ENCODE measurements around the gene TNFAIP1. TPM values are rescaled to one million over a fixed set of nuclear protein-coding genes. Genes with fewer than 3 reads are reported as not detected.

The TNFAIP1 gene
- polyA plus RNA-seq, 2 of the 4 experiments (the other 2 are of a cell fraction), result 38.8 to 68.3 TPM

DNA sequence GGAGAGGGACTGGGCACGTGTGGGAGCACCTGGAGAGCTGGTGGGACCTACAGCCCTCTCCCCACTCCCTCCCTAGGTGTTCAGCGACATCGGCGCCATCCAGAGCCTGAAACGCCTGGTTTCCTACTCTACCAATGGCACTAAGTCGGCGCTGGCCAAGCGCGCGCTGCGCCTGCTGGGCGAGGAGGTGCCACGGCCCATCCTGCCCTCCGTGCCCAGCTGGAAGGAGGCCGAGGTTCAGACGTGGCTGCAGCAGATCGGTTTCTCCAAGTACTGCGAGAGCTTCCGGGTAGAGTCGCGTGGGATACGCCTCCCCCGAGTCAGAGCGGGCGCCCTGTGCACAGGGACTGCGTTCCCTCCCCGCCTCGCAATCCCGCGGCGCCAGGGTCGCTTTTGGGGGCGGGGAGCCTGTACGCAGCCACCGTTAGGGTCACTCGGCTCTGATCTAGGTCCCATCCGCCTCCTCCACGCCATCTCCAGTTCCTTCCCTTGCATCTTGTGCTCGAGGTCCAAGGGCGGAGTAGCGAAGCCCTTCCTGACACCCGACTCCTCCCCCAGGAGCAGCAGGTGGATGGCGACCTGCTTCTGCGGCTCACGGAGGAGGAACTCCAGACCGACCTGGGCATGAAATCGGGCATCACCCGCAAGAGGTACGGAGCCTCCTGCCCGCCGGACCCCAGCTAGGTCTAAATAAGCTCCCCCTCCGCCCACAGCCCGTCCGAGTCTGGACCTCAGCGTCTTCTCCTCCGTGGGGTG, 48.9 kb downstream of the TNFAIP1 start:
- H3K27ac ChIP-seq, result no peak overlapping the region
- 79% methylated on average over 56 of the region's 56 CpGs for whole genome bisulfite sequencing (ENCODE audit: missing lambda C conversion rate)
- H3K4me3 ChIP-seq, result no peak overlapping the region
- H3K4me1 ChIP-seq, result peaks cover 18% of the 10 kb centered on the region
- H3K9me3 ChIP-seq, result no peaks in the 10 kb centered on the region
- no peak overlapping the region for H3K4me2 ChIP-seq
- DNase-seq (ENCODE audit: low read depth in 1 of 2, low spot score in 1 of 2), result no peak
- TF ChIP-seq CHD4 (IDR thresholded peaks at IDR 0.05; ENCODE audit: borderline replicate concordance) (no peak), KDM5A (IDR thresholded peaks at IDR 0.05) (no peak), EHMT2 (IDR thresholded peaks at IDR 0.05; ENCODE audit: low read depth) (no peak), ZNF302 (CRISPR knock-in tag; IDR thresholded peaks at IDR 0.05) (no peak), EHF (CRISPR knock-in tag; IDR thresholded peaks at IDR 0.05) (no peak), FOSL2 (IDR thresholded peaks at IDR 0.05) (no peak), FOSL2 (CRISPR knock-in tag; IDR thresholded peaks at IDR 0.05) (no peak), KDM1A (IDR thresholded peaks at IDR 0.05; ENCODE audit: low read depth) (no peak), HOXB13 (CRISPR knock-in tag; IDR thresholded peaks at IDR 0.05; ENCODE audit: low read depth) (no peak), SREBF2 (IDR thresholded peaks at IDR 0.05) (no peak)
- TF ChIP-seq, protein P1, sequence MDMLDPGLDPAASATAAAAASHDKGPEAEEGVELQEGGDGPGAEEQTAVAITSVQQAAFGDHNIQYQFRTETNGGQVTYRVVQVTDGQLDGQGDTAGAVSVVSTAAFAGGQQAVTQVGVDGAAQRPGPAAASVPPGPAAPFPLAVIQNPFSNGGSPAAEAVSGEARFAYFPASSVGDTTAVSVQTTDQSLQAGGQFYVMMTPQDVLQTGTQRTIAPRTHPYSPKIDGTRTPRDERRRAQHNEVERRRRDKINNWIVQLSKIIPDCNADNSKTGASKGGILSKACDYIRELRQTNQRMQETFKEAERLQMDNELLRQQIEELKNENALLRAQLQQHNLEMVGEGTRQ (IDR thresholded peaks at IDR 0.05), result no peak
- TF ChIP-seq, protein P2, sequence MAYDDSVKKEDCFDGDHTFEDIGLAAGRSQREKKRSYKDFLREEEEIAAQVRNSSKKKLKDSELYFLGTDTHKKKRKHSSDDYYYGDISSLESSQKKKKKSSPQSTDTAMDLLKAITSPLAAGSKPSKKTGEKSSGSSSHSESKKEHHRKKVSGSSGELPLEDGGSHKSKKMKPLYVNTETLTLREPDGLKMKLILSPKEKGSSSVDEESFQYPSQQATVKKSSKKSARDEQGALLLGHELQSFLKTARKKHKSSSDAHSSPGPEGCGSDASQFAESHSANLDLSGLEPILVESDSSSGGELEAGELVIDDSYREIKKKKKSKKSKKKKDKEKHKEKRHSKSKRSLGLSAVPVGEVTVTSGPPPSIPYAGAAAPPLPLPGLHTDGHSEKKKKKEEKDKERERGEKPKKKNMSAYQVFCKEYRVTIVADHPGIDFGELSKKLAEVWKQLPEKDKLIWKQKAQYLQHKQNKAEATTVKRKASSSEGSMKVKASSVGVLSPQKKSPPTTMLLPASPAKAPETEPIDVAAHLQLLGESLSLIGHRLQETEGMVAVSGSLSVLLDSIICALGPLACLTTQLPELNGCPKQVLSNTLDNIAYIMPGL (CRISPR knock-in tag; IDR thresholded peaks at IDR 0.05; ENCODE audit: borderline replicate concordance), result no peak
- no peak for FAIRE-seq
- ATAC-seq, result no peak
- ChIA-PET CTCF (interaction anchor here (0.7 to 3.4 kb wide), 4 partner anchors 21 to 156 kb away, joined by 3 to 11 read pairs (median 4); no protein-coding TSS in a partner anchor), POLR2A (no interaction called here)

DNA sequence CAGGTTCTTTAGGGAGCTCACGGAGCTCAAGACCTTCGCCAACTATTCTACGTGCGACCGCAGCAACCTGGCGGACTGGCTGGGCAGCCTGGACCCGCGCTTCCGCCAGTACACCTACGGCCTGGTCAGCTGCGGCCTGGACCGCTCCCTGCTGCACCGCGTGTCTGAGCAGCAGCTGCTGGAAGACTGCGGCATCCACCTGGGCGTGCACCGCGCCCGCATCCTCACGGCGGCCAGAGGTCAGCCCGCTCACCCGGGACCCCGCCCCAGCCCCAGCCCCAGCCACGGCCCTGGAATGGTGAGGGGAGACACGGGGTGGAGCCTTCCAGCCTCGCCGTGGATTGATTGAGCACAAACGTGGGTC, 49.5 kb downstream of the TNFAIP1 start:
- FAIRE-seq, result no peak
- no peak overlapping the region for H3K4me2 ChIP-seq
- H3K9me3 ChIP-seq, result no peaks in the 10 kb centered on the region

DNA sequence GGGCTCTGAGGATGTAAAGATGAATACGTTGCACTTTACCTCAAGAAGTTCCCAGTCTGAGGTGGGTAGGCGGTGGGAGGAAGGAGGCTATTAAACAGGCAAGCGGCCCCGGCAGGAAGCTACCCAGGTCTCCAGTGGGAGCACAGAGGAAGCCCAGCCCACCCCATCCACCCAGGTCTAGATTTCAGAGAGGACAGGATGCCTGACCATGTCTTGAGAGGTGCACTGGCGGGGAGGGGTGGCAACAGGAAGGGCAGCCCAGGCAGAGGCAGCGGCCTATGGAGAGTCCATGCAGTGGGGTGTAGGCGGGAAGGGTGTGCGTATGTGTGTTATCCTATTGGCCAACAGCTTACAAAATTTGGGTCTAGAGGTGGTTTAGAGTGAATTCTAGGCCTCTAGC, 49.8 kb downstream of the TNFAIP1 start:
- Histone ChIP-seq H3K9me3 (no peaks in the 10 kb centered on the region), H3K4me3 (no peak overlapping the region), H3K27ac (no peak overlapping the region), H3K4me1 (peaks cover 9% of the 10 kb centered on the region), H3K4me2 (no peak overlapping the region)
- ChIA-PET CTCF (interaction anchor here (1.5 to 3.4 kb wide), 4 partner anchors 11 to 32 kb away, joined by 4 to 11 read pairs (median 4); no protein-coding TSS in a partner anchor), POLR2A (no interaction called here)
- DNase-seq (ENCODE audit: low read depth in 1 of 2, low spot score in 1 of 2) (no peak), ATAC-seq (no peak), FAIRE-seq (no peak)
- 94% methylated on average over 8 of the region's 8 CpGs for WGBS (ENCODE audit: missing lambda C conversion rate)
- no peak for TF ChIP-seq HOXB13 (CRISPR knock-in tag; IDR thresholded peaks at IDR 0.05; ENCODE audit: low read depth)
- TF ChIP-seq RAD21 (conservative IDR thresholded peaks at IDR 0.05 in 1 of 2, IDR thresholded peaks at IDR 0.05 in 1 of 2), result no peak
- no peak for TF ChIP-seq FOSB (CRISPR knock-in tag; IDR thresholded peaks at IDR 0.05)
- no peak for TF ChIP-seq EHMT2 (IDR thresholded peaks at IDR 0.05; ENCODE audit: low read depth)
- no peak for TF ChIP-seq HDAC2 (IDR thresholded peaks at IDR 0.05)
- no peak for TF ChIP-seq KDM1A (IDR thresholded peaks at IDR 0.05; ENCODE audit: low read depth)
- TF ChIP-seq SREBF2 (IDR thresholded peaks at IDR 0.05), result no peak
- TF ChIP-seq, protein P3, sequence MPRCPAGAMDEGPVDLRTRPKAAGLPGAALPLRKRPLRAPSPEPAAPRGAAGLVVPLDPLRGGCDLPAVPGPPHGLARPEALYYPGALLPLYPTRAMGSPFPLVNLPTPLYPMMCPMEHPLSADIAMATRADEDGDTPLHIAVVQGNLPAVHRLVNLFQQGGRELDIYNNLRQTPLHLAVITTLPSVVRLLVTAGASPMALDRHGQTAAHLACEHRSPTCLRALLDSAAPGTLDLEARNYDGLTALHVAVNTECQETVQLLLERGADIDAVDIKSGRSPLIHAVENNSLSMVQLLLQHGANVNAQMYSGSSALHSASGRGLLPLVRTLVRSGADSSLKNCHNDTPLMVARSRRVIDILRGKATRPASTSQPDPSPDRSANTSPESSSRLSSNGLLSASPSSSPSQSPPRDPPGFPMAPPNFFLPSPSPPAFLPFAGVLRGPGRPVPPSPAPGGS (IDR thresholded peaks at IDR 0.05), result no peak
- TF ChIP-seq, protein P4, sequence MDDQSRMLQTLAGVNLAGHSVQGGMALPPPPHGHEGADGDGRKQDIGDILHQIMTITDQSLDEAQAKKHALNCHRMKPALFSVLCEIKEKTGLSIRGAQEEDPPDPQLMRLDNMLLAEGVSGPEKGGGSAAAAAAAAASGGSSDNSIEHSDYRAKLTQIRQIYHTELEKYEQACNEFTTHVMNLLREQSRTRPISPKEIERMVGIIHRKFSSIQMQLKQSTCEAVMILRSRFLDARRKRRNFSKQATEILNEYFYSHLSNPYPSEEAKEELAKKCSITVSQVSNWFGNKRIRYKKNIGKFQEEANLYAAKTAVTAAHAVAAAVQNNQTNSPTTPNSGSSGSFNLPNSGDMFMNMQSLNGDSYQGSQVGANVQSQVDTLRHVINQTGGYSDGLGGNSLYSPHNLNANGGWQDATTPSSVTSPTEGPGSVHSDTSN (IDR thresholded peaks at IDR 0.05), result no peak
- no peak for TF ChIP-seq FOSL2 (IDR thresholded peaks at IDR 0.05)
- no peak for TF ChIP-seq FOSL2 (CRISPR knock-in tag; IDR thresholded peaks at IDR 0.05)
- TF ChIP-seq ESRRA (IDR thresholded peaks at IDR 0.05; ENCODE audit: borderline replicate concordance, low read length), result no peak
- TF ChIP-seq, protein P5, sequence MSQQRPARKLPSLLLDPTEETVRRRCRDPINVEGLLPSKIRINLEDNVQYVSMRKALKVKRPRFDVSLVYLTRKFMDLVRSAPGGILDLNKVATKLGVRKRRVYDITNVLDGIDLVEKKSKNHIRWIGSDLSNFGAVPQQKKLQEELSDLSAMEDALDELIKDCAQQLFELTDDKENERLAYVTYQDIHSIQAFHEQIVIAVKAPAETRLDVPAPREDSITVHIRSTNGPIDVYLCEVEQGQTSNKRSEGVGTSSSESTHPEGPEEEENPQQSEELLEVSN (IDR thresholded peaks at IDR 0.05; ENCODE audit: borderline replicate concordance, low read depth), result no peak

More for the DNA sequence above, 49.5 kb downstream of the TNFAIP1 start:
- POLR2A ChIA-PET, result no interaction called here
- TF ChIP-seq NR3C1 (IDR thresholded peaks at IDR 0.05) (no peak), ZSCAN20 (CRISPR knock-in tag; IDR thresholded peaks at IDR 0.05) (no peak), HOXB5 (CRISPR knock-in tag; IDR thresholded peaks at IDR 0.05) (no peak), MAZ (IDR thresholded peaks at IDR 0.05; ENCODE audit: borderline replicate concordance, low read depth, low read length) (no peak), RCOR1 (IDR thresholded peaks at IDR 0.05; ENCODE audit: low read depth, low read length) (no peak)
- TF ChIP-seq, protein P6, sequence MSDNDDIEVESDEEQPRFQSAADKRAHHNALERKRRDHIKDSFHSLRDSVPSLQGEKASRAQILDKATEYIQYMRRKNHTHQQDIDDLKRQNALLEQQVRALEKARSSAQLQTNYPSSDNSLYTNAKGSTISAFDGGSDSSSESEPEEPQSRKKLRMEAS (IDR thresholded peaks at IDR 0.05), result no peak
- TF ChIP-seq, protein P7, sequence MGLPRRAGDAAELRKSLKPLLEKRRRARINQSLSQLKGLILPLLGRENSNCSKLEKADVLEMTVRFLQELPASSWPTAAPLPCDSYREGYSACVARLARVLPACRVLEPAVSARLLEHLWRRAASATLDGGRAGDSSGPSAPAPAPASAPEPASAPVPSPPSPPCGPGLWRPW (IDR thresholded peaks at IDR 0.05), result no peak
- TF ChIP-seq, protein P3 (IDR thresholded peaks at IDR 0.05), result no peak
- Histone ChIP-seq H3K27ac (no peak overlapping the region), H3K4me3 (no peak overlapping the region), H3K4me1 (peaks cover 13% of the 10 kb centered on the region)
- DNase-seq (ENCODE audit: low read depth in 1 of 2, low spot score in 1 of 2) (no peak), ATAC-seq (no peak)
- WGBS (ENCODE audit: missing lambda C conversion rate), result 89% methylated on average over 14 of the region's 29 CpGs
- CTCF ChIA-PET, result interaction anchor here (0.7 to 3.4 kb wide), 4 partner anchors 20 to 156 kb away, joined by 3 to 11 read pairs (median 4); no protein-coding TSS in a partner anchor
